Hepatocyte (in vitro differentiated cells): Measurements from ENCODE around the gene CRTAC1.

Experiments
- EZH2 ChIP-seq: fragments of 200-600 bp; sonication (generic); IDR thresholded peaks from 2 replicates; pipeline ENCODE4 v1.6.1; 2016; ENCODE audit warnings: antibody characterized with exemption, mild to moderate bottlenecking, borderline replicate concordance
- EZH2phosphoT487 ChIP-seq: fragments of 200-600 bp; sonication (generic); IDR thresholded peaks from one replicate; pipeline ENCODE4 v1.6.1; 2018; ENCODE audit warnings: antibody characterized with exemption, mild to moderate bottlenecking, low read depth, moderate library complexity; ENCODE audit not compliant: unreplicated experiment, severe bottlenecking
- TF ChIP-seq, protein P1 (sequence below): fragments of 200-600 bp; sonication (generic); IDR thresholded peaks from 2 replicates; pipeline ENCODE4 v1.5.1; 2016; ENCODE audit warnings: antibody characterized with exemption, mild to moderate bottlenecking; ENCODE audit not compliant: poor library complexity

DNA sequence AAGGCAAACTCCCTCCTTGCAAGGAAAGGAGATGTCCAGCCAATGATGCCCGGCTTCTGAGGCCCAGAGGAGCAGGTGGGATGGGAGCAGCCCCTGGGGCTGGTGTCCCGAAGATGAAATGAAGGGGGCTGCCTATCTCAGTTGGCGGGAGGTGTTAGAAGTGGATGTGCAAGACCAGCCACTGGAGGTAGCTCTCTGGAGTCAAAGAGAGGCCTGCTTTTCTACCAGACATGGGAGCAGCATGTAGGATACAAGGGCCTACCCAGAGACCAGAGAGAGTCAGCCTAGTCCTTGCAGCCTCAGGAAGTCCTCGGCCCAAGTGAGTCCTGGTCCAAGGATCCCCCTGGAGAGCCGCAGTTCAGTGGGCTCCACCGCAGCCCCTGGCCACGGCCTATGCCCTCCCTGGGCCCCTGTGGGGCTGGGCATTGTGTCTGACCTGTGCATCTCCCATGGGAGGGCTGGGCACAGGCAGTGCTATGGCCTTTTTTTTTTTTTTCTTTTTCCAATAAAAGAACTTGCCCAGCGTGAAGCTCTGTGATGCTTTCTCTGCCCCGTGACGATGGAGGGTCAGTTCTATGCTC lies 163.1 kb downstream of the CRTAC1 start:
- TF ChIP-seq, protein P1, sequence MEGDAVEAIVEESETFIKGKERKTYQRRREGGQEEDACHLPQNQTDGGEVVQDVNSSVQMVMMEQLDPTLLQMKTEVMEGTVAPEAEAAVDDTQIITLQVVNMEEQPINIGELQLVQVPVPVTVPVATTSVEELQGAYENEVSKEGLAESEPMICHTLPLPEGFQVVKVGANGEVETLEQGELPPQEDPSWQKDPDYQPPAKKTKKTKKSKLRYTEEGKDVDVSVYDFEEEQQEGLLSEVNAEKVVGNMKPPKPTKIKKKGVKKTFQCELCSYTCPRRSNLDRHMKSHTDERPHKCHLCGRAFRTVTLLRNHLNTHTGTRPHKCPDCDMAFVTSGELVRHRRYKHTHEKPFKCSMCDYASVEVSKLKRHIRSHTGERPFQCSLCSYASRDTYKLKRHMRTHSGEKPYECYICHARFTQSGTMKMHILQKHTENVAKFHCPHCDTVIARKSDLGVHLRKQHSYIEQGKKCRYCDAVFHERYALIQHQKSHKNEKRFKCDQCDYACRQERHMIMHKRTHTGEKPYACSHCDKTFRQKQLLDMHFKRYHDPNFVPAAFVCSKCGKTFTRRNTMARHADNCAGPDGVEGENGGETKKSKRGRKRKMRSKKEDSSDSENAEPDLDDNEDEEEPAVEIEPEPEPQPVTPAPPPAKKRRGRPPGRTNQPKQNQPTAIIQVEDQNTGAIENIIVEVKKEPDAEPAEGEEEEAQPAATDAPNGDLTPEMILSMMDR = no peak
- no peak for TF ChIP-seq EZH2
- no peak for TF ChIP-seq EZH2phosphoT487
